Stimulated activated CD4-positive, alpha-beta T cell treated with anti-CD3 and anti-CD28 coated beads, Interleukin-15, amount 100 ng/mL, for 1 hour (primary cell): ENCODE results near the gene RAB37.

Experiments
- DNase-seq, 2 donors: peaks; one replicate each; pipeline ENCODE4 v3.0.0-alpha.2; 2020; ENCODE audit warnings: low read depth in 1 of 2, low spot score in 1 of 2

The RAB37 gene

DNA sequence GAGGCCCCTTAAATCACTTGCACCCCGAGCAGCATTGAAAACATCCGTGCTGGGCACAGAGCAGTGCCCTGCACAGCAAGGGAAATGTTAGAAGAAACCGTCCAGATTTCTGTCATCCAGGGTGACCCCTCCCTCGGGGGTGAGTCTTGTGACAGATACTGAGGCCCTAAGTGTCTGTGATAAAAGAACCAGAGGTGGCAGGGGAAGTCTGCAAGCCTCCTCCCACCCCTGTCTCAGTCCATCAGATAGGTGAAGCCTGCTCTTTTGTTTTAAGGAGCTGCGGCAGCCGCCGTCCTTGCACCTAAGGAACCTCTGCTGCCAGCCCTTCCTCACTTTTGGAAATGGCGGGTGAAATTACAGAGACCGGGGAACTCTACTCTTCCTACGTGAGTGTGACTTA is 39.9 kb downstream of the RAB37 start:
- DNase-seq: no peak

DNA sequence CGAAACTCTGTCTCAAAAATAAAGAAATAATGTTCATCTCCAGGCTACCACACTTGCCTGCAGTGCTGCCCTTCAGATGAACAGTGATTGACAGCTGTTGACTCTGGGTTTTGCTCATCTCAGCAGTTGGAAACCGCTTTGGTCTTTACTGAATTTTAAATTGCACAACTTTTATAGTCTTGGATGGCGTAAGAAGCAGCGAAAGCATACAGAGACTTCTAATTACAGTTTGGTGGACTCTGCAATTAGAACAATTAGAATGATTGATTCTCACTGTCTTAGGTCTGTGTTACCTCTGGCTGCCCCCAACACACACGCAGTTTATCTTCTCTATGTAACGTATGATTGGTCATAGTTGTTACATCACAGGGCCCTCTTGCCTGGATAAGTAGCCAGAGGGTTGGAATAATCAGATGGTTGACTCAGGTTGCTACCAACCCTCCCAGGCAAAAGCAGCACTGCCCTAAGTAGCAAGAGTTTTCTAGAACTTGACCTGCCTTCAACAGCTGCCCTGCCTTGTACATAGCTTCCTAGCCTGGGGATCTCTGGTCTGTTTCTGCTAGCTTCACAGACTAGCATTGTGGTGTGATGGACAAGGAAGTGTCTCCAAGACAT is 41.0 kb downstream of the RAB37 start:
- DNase-seq: no peak

DNA sequence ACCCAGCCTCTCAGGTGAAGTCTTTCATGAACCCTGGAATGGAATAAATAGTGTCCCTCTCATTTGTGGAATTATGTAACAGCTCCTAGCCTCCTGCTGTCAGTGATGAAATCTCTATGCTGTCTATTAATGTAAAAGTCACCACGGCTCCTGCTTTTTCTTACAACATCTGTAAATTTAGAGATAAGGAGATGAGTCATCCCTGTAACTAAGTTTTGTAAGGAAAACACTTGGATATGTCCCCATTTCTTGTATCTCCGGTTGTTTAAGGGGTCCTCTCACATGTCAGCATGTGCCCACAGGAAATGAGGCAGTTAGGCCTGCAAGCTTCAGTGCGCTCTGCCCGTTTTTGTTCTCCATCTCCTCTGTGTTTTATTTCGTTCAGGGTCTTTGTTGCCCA is 41.9 kb downstream of the RAB37 start:
- no peak for DNase-seq

DNA sequence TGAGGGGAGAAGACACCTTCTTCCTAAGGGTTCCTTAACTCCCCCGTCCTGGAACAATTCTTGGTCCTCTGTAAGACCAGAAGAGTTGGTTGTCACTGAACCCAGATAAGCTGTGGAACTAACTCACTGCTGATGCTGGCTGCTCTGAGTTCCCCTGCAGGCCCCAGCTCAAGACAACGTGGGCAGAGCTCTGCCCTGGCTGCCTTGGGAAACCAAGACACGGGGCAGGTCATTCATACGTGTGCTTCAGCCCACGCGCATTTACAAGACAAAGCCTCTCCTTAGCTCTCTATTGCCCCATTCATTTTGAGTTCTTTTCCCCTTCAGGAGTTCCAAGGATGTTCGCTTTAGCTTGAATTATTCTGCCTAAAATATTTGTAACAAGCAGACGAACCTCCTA is 42.4 kb downstream of the RAB37 start:
- no peak for DNase-seq

DNA sequence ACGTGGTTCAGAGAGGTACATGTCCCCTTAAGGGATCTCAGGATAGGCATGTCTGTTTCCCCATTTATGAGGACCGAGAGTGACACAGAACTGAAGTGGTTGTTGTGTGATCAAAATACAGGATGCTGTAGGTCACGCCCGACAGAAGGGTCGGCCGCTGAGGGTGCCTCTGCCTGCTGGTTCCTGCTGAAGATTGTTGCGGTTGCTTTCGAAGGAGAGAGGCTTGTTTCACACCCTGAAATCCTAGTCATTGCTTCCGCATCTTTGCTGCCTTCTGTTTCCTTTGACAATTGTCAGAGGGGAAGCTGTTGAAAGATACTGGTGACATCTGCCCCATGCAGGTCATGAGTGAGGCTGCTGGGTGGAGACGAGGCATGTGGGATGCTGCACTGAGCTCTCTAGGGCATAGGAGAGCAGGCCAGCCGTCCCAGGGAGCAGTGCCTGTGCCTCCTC is 42.9 kb downstream of the RAB37 start:
- DNase-seq: peak in 1 of 2 donors; percentile 29

DNA sequence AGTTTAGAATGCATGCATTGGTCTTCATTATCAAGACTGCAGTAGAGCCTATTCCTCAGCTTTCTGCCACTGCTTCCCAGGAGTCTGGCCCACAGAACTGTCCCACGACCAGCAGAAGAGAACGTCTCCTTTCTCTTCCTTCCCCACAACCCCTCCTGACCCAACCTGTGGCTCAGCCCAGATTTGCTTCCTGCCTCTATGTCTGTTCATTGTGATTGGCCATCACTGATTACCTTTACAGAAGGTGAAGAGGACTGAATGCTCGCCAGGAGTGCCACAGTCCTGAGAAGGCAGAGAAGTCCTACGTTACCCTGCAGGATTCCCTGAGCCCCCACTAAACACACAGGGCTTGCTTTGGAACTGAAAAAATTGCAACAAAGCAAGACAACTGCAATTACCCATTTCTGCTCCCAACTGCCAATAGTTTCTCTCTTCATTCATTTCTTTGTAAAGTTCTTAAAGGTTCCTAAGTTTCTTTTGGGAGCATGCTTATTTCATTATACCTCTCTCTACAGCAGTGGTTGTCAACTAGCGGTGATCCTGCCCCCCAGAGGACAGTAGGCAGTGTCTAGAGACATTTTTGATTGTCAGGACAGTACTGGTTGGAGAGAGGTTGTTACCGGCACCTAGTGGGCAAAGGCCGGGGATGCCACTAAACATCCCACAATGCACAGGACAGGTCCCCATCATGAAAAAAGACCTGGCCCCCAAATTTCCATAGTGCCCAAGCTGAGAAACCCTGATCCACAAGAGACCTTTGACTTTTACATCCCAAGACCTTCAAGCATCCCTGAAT is 43.6 kb downstream of the RAB37 start:
- no peak for DNase-seq

DNA sequence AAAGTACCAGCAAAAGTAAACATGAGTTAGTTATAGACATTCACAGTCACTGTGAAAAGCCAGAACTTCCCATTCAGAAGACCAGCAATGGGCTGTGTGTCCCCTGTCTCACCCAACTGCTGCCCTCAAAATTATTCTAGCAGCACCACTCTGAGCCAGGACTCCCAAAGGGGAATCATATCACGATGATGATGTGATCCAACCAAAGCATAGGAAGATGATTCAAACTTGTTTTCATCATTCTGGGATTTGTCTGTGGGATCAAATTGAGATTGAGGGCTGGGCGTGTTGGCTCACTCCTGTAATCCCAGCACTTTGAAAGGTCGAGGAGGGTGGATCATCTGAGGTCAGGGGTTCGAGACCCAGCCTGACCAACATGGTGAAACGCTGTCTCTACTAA is 45.5 kb downstream of the RAB37 start:
- DNase-seq: no peak

DNA sequence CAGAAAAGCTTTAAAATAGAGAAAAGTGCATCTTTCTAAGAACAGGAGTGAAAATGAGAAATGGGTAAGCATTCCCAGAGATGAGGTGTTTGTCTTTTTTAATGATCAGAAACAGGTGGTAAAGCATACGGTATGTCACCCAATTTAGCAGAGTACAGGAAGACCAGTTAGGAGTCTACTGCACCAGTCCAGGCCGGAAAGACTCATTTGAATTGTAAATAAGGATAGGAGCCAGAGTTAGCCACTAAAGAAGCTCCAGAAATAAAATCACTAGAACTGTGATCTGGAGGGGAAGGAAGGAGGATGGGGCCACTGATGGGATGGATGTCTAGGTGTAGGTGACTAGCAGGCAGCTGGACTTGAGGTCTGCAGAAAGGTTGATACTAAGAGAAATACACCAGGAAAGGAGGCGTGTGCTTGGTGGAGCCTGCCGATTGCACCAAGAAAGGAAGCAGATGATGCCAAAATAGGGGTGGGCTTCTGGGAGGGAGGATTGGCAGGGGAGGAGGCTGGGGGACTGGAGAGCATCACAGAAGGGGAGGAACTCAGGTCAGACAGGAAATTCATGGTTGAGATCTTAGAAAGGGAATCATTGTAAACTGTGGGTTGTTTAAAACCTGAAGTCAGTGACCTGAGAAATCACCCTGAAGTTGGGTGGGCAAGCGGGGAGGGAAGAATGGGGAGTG is 47.2 kb downstream of the RAB37 start:
- DNase-seq: no peak

DNA sequence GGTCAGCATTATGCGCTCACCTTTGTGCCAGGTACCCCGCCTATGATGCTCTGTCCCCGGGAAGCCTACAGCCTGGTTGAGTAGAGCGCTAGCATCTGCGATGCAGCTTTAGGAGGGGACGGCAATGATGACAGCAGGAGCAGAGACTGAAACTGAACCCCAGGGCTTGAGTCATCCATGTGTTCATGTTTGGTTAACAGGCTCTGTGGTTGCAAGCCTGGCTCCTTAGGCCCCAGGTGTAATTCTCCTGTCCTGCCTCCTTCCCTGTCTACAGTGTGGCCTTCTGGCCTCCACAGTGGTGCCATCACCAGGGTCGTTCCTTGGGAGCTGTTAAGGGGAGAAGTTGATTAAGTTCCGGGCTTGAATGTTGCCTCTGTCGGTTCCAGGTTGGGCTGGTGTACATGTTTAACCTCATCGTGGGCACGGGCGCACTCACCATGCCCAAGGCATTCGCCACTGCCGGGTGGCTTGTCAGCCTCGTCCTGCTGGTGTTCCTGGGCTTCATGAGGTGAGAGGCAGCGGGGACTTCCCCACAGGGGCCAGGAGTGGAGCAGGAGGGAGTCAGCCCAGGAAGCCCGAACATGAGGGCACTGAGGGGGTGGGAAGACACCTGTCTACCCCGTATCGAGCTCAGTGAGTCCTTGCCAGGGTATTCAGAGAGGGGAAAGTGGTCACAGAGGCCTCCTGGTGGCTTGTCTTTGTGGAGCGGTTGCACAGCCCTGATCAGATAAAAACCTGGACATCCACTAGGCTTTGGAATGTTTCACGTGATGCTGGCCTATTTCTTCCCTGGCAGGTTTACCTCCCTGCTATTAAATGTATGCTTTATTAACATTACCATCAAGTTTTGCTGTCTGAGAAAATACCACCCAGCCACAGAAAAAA is 48.3 kb downstream of the RAB37 start:
- no peak for DNase-seq

DNA sequence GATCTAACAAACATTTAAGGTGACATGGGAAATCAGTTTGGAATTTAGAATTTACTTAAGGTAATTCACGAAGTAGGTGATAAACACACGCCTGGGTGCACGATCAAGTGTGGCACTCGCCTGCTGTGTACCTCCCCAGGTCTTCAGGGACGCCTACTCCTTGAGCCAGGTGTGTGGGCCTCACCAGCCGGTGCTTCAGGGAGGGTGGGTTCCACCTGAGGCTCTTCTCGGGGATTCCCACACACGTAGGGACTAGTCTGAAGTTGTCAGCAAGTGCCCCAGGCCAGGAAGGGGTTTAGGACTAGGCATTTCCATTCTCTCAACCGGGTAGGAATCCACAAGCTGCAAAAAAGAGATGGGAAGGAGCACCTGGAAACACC is 48.9 kb downstream of the RAB37 start:
- no peak for DNase-seq

DNA sequence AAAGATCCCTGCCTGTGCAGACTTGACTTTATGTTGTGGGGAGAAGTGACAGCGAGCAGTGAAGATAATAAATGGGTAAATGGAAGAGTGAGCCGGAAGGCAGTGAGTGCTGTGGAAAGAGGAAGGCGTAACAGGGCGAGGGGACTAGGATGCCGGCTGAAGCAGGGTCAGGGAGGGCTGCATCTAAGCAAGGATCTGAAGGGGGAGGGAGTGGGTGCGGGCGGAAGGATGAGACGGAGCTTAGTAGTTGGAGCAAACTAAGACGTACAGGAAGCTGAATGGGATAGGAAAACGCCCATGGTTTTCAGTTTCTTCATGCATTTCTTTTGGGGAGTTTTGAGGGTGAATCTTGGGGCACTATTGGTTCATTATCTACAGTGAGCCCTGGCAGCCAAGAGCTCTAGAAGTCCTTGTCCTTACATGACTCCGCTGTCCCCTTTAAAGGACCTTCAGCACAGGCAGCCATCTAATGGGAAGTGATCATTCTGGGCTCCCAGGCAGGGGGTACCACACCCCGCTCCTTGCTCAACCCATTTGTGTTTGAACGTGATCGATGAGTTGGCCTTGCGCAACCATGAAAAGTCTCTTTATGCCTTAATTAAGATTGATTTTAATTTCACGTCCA is 49.5 kb downstream of the RAB37 start:
- DNase-seq: no peak

DNA sequence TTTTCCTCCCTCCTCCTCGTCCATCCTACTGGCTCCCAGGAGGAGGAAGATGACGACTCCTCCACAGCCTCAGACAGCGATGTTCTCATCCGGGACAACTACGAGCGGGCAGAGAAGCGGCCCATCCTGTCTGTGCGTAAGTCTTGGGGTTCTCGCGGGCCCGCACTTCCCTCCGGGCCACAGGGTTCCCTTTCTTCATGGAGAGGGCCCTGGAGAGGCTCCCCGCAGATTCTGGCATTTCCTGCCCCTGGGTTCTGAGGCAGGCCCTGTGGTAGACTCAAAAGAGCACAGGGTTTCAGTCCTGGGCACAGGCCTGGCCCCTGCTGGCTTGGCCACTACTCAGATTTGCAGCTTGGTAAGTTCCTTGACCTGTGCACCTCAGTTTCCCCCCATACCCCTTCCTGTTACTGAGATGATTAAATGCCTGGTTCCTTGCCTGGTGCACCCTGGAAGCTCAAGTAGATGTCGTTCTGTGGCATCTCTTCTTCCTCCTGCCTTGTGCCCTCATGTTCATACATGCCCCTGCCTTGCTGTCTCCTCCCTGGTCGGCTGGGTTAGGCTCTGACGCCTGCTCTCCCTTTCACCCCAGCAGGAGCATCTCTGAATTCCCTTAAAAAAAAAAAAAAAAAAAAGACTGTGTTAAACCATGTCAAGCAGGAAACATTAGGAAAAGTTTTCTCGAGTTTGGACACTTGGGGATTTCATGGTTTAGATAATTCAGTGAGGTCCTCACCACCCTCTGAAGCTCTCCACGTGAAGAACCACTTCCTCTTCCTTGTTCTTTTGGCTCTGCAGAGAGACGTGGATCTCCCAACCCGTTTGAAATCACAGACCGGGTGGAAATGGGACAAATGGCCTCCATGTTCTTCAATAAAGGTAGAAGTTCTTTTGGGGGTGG is 53.4 kb downstream of the RAB37 start:
- DNase-seq: no peak

DNA sequence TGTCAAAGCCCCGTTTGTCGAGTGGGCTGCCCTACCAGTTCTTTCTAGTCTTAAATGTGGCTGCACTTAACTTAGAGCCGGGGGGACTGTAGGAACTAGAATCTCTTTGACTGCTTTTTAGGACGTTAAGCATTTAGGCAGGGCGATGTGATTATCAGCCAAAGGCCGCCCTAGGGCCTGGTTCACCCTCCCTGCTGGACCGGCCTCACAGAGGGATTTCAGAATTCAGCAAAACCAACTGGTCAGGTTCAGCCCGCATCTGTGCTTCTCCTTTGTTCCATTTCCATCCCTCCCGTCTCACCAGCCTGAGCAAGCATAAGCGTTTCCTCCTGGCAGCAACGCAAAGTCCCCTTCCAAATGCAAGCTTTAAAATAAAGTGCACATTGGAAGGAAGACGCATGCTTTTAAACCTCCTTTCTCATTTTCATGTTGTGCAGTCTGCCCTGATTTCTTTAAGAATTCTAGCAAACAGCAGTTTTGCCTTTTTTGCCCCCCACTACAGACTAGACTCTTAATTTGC is 55.6 kb downstream of the RAB37 start:
- no peak for DNase-seq

DNA sequence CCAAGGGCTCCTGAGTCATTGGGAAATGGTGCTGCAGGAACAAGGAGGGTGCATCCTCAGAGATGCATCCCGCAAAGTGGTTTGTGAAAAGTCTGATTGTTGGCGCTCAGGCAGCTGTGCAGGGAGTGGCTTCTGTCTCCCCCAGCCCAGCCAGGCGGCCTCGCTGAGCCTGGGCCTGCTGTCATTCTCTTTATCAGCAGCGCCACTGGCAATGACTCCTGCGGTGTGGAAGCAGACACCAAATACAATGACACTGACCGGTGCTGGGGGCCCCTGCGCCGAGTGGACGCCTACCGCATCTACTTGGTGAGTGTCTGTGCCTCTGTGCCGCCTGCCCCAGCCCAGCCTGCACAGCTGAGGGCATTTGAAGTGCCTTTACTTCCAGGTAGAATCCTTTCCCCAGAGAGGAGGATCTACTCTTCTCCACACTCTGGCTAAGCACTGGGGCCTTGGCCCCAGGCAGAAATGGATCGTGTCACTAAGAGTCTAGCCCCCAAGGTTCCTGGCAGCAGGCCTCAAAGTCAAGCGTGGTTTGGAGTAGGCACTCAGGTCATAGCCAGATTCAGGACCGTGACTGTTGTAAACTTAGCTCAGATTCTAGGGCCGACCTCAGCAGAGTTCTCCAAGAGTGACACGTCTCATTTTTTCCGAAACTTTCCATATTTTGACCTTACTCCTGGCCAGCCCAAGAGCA is 58.4 kb downstream of the RAB37 start:
- no peak for DNase-seq

DNA sequence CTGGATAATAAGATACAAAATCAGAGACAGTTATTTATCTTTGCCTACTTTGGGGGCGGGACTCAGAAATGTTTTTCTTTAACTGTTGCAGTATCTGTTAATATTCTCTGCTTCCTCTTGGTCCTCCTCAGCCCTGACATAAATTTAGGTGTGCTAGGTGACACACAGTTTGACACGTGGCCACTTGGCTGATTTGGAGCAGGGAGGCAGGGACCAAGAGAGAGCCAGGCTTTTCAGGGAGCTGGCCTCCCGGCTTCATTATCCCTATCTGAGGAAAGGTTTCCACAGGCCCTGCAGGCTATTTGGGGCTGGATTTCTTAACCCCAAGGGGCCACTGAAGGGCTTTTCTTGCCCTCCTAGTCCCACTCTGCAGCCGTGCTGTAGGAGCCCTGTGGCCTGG is 59.2 kb downstream of the RAB37 start:
- DNase-seq: no peak

DNA sequence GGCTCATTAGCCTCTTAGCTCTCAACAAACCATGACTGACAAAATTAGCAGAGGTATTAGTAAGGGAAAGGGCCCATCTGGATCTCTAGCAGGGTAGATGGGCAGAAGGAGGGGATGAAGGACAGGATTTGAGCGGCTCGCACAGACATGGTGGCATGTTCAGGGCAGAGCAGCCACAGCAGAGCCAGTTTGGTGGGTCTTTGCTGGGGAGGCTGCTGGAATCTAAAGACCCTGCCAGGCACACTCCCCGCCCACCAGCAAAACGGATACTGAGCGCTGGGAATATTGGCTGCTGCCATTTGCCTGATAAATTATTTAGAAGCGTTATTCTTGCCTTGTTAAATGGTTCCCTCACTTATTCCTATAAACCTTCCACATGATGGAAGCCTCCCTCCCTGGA is 59.8 kb downstream of the RAB37 start:
- no peak for DNase-seq
